H1 (cell line): ENCODE data around the gene NPC1L1. TPM values are rescaled to one million over a fixed set of nuclear protein-coding genes. Genes with fewer than 3 reads are reported as not detected.

ENCODE experiments used
- CTCF ChIA-PET: fragments of 300-600 bp; sonication (Branson Sonifier 250); formaldehyde crosslinking; loops from one replicate; lab custom pipeline; 2021; ENCODE audit not compliant: partially characterized antibody; lab: Charles Lee
- POLR2A ChIA-PET: fragments of 300-600 bp; sonication (Branson Sonifier 250); formaldehyde crosslinking; loops from one replicate; lab custom pipeline; 2021; ENCODE audit warnings: inconsistent platforms; ENCODE audit not compliant: partially characterized antibody; lab: Charles Lee
- DNase-seq, 2 experiments: peaks; one replicate each; pipeline versions ENCODE4 v3.0.0 to v3.0.0-alpha.2; 2010 to 2022; ENCODE audit warnings: low spot score in 2 of 2, low read depth in 1 of 2, mixed read lengths in 1 of 2
- FAIRE-seq: peaks from 2 replicates; lab custom pipeline; 2011; peaks lifted over from hg19 to GRCh38; lab: Jason Lieb, UNC
- H2AFZ ChIP-seq: 2 replicates; pipeline ENCODE4 v1.8.1; 2012; ENCODE audit warnings: low read length, inconsistent platforms
- H2AK5ac ChIP-seq: 2 replicates; pipeline ENCODE4 v1.6.1; 2013; ENCODE audit warnings: low read depth, low read length
- H2BK120ac ChIP-seq: replicated peaks from 2 replicates; pipeline ENCODE3; 2013; ENCODE audit warnings: low read depth, low read length, inconsistent platforms
- H2BK12ac ChIP-seq: 2 replicates; pipeline ENCODE4 v1.6.1; 2013; ENCODE audit warnings: low read depth, low read length
- H2BK15ac ChIP-seq: 2 replicates; pipeline ENCODE4 v1.6.1; 2013; ENCODE audit warnings: low read length
- H2BK20ac ChIP-seq: 2 replicates; pipeline ENCODE4 v1.6.1; 2013; ENCODE audit warnings: low read length
- H2BK5ac ChIP-seq: 2 replicates; pipeline ENCODE4 v1.6.1; 2013; ENCODE audit warnings: low read depth, low read length
- H3K14ac ChIP-seq: 2 replicates; pipeline ENCODE4 v1.6.1; 2013; ENCODE audit warnings: inconsistent platforms; ENCODE audit not compliant: insufficient read length
- H3K18ac ChIP-seq: 2 replicates; pipeline ENCODE4 v1.6.1; 2013; ENCODE audit warnings: low read length; ENCODE audit errors: extremely low read depth
- H3K23ac ChIP-seq: 2 replicates; pipeline ENCODE4 v1.6.1; 2013; ENCODE audit warnings: inconsistent platforms; ENCODE audit not compliant: insufficient read length
- H3K23me2 ChIP-seq: 2 replicates; pipeline ENCODE4 v1.6.1; 2013; ENCODE audit warnings: low read depth, low read length
- H3K27ac ChIP-seq: 2 replicates; pipeline ENCODE4 v1.6.1; 2011; ENCODE audit warnings: low read depth, low read length, inconsistent platforms
- H3K27me3 ChIP-seq, 4 experiments: replicated peaks in 1 of 4; 1 replicate in 1 of 4; 2 replicates in 3 of 4; pipeline versions ENCODE4 v1.6.1 to v1.8.1; 2011 to 2013; ENCODE audit warnings: low read length in 3 of 4, mild to moderate bottlenecking in 3 of 4, inconsistent platforms in 2 of 4, mixed read lengths in 2 of 4, moderate library complexity in 1 of 4; ENCODE audit not compliant: control insufficient read depth in 3 of 4, insufficient read depth in 3 of 4; ENCODE audit errors: extremely low read depth in 1 of 4
- H3K36me3 ChIP-seq, 4 experiments: 2 replicates each; pipeline versions ENCODE4 v1.6.1 to v1.8.1; 2011 to 2013; ENCODE audit warnings: mild to moderate bottlenecking in 4 of 4, low read length in 3 of 4, moderate library complexity in 2 of 4, control low read depth in 1 of 4, inconsistent platforms in 1 of 4; ENCODE audit not compliant: insufficient read depth in 4 of 4, control insufficient read depth in 2 of 4
- H3K4ac ChIP-seq: replicated peaks from 2 replicates; pipeline ENCODE3; 2013; ENCODE audit warnings: low read length, low read depth, mixed read lengths, inconsistent platforms; ENCODE audit not compliant: insufficient read length
- H3K4me1 ChIP-seq, 4 experiments: replicated peaks in 1 of 4; 1 replicate in 1 of 4; 2 replicates in 3 of 4; pipeline versions ENCODE4 v1.6.1 to v1.8.1; 2011 to 2013; ENCODE audit warnings: low read length in 3 of 4, inconsistent platforms in 2 of 4, mixed read lengths in 1 of 4; ENCODE audit not compliant: insufficient read depth in 4 of 4, control insufficient read depth in 3 of 4
- H3K4me2 ChIP-seq, 2 experiments: 2 replicates each; pipeline versions ENCODE4 v1.6.1 to v1.8.1; 2011 to 2013; ENCODE audit warnings: low read depth in 2 of 2, low read length in 2 of 2, control low read depth in 1 of 2, inconsistent platforms in 1 of 2, mild to moderate bottlenecking in 1 of 2; ENCODE audit not compliant: insufficient read depth in 1 of 2
- H3K4me3 ChIP-seq, 4 experiments: fragments of 200-600, 300-600 bp in 1 of 4; sonication (generic), shearing (Covaris generic), sonication (Bioruptor Twin) in 1 of 4; 2 replicates each; pipeline versions ENCODE4 v1.5.1 to v1.8.1; 2011 to 2016; ENCODE audit warnings: low read length in 4 of 4, low read depth in 3 of 4, control low read depth in 2 of 4, inconsistent platforms in 2 of 4, mild to moderate bottlenecking in 2 of 4, mixed read lengths in 1 of 4, moderate library complexity in 1 of 4; ENCODE audit not compliant: insufficient read depth in 2 of 4; ENCODE audit errors: extremely low read depth in 1 of 4
- H3K56ac ChIP-seq: replicated peaks from 2 replicates; pipeline ENCODE3; 2013; ENCODE audit warnings: low read depth, mild to moderate bottlenecking, mixed read lengths, low read length, inconsistent platforms; ENCODE audit not compliant: insufficient read length
- H3K79me1 ChIP-seq: 2 replicates; pipeline ENCODE4 v1.6.1; 2013; ENCODE audit warnings: low read depth, low read length, control low read depth
- H3K79me2 ChIP-seq, 2 experiments: 2 replicates each; pipeline versions ENCODE4 v1.6.1 to v1.8.1; 2012 to 2013; ENCODE audit warnings: low read length in 2 of 2, mild to moderate bottlenecking in 2 of 2, inconsistent platforms in 1 of 2; ENCODE audit not compliant: insufficient read depth in 2 of 2, control insufficient read depth in 1 of 2
- H3K9ac ChIP-seq, 4 experiments: replicated peaks in 1 of 4; 1 replicate in 1 of 4; 2 replicates in 3 of 4; pipeline versions ENCODE4 v1.6.1 to v1.8.1; 2011 to 2013; ENCODE audit warnings: low read depth in 3 of 4, low read length in 3 of 4, control low read depth in 2 of 4, mild to moderate bottlenecking in 2 of 4, moderate library complexity in 2 of 4, inconsistent platforms in 1 of 4; ENCODE audit errors: extremely low read depth in 1 of 4
- H3K9me3 ChIP-seq, 2 experiments: 2 replicates each; pipeline versions ENCODE4 v1.6.1 to v1.8.1; 2012 to 2013; ENCODE audit warnings: mild to moderate bottlenecking in 2 of 2, moderate library complexity in 2 of 2, control low read depth in 1 of 2, inconsistent platforms in 1 of 2, low read depth in 1 of 2, low read length in 1 of 2, mixed read lengths in 1 of 2; ENCODE audit not compliant: insufficient read depth in 2 of 2
- H4K20me1 ChIP-seq, 2 experiments: replicated peaks in 1 of 2; 2 replicates each; pipeline versions ENCODE3 to v1.8.1; 2011 to 2013; ENCODE audit warnings: inconsistent platforms in 2 of 2, low read length in 2 of 2, mild to moderate bottlenecking in 1 of 2; ENCODE audit not compliant: insufficient read depth in 2 of 2, control insufficient read depth in 1 of 2
- H4K5ac ChIP-seq: 2 replicates; pipeline ENCODE4 v1.6.1; 2013; ENCODE audit warnings: low read length, low read depth, mixed read lengths, inconsistent platforms; ENCODE audit not compliant: insufficient read length
- H4K8ac ChIP-seq: 2 replicates; pipeline ENCODE4 v1.8.0; 2013; ENCODE audit warnings: mild to moderate bottlenecking, moderate library complexity, low read length, inconsistent platforms; ENCODE audit not compliant: insufficient read depth; ENCODE audit errors: extremely low read depth
- H4K91ac ChIP-seq: replicated peaks from 2 replicates; pipeline ENCODE3; 2013; ENCODE audit warnings: low read length, mixed read lengths, inconsistent platforms; ENCODE audit not compliant: insufficient read length
- CTBP2 ChIP-seq: IDR thresholded peaks from 2 replicates; pipeline ENCODE4 v1.7.0; 2011; ENCODE audit warnings: borderline replicate concordance, mild to moderate bottlenecking, moderate library complexity, mixed read lengths, low read length; ENCODE audit not compliant: insufficient read depth, insufficient read length
- POLR2A ChIP-seq, 2 experiments: IDR thresholded peaks; 1 replicate in 1 of 2; 2 replicates in 1 of 2; pipeline ENCODE4 v1.6.1; 2011; ENCODE audit warnings: low read depth in 2 of 2, low read length in 2 of 2, mild to moderate bottlenecking in 2 of 2; ENCODE audit errors: control extremely low read depth in 1 of 2
- WGBS, 2 experiments: shearing (Covaris generic) in 1 of 2; methylation state at CpG; one replicate each; pipeline versions ENCODE4 v1.1.6 to v1.1.7; 2013 to 2015; ENCODE audit warnings: low lambda C conversion rate in 2 of 2, mixed read lengths in 2 of 2, inconsistent platforms in 1 of 2, low coverage in 1 of 2, missing lambda C conversion rate in 1 of 2; ENCODE audit not compliant: insufficient replicate concordance in 2 of 2, insufficient coverage in 1 of 2, insufficient read length in 1 of 2; ENCODE audit errors: extremely low coverage in 1 of 2, missing lambda C conversion rate in 1 of 2; 5-methylcytosine and 5-hydroxymethylcytosine counted together
- polyA plus RNA-seq, 7 experiments: library from polyadenylated mRNA; depleted of rRNA in 3 of 7; stranded (reverse) in 5 of 7; unstranded in 2 of 7; fragments of >200 nt in 5 of 7; fragments of 200-250 nt in 2 of 7; gene quantifications; 1 replicate in 5 of 7; 2 replicates in 1 of 7; 4 replicates in 1 of 7; pipeline versions ENCODE4 v1.2.1 to v1.2.3, GENCODE V29; 2011 to 2013; ENCODE audit warnings: missing spikeins in 2 of 7, mixed read lengths in 2 of 7
- total RNA-seq: library from RNA; stranded (reverse); fragmentation: NEBNext Ultra II Directional; extraction: Animal tissue kit (Norgen Biotek cat#: 25700); gene quantifications from 2 replicates; pipeline ENCODE4 v1.2.1, GENCODE V29; 2021

NPC1L1 gene
- total and polyA plus RNA-seq, 2 of the 8 experiments (the other 6 are each of a cell fraction or from before 2014, with no cell fraction given), result 0.06 to 0.21 TPM

GRCh38 chr7:44561962-44562621 lies 21.0 kb upstream of the NPC1L1 start:
- ChIA-PET POLR2A (interaction anchor here (1.0 to 8.3 kb wide), 8 partner anchors 9 to 213 kb away, joined by 3 to 89 read pairs (median 4); partner anchors contain the start of genes DDX56 and NUDCD3), CTCF (interaction anchor here (0.6 to 10.2 kb wide), 3 partner anchors 13 to 295 kb away, joined by 3 to 98 read pairs (median 4); partner anchors contain the start of gene NPC1L1)
- no peak overlapping the region for H3K23ac ChIP-seq
- H3K79me2 ChIP-seq, result no peaks in the 10 kb centered on the region; a peak in 1 of 4 replicates
- H3K27me3 ChIP-seq, result no peaks in the 10 kb centered on the region; a peak in 1 of 7 replicates
- no peak overlapping the region for H3K56ac ChIP-seq
- no peak overlapping the region for H3K9ac ChIP-seq
- peaks cover 6 to 19% (median 14%) of the 10 kb centered on the region in 4 experiments; a peak in 7 of 8 replicates for H3K36me3 ChIP-seq
- no peak overlapping the region for H3K14ac ChIP-seq
- no peak for DNase-seq
- H3K4me2 ChIP-seq, result no peak overlapping the region
- H2BK12ac ChIP-seq, result no peak overlapping the region
- H4K91ac ChIP-seq, result no peak overlapping the region
- H3K4me3 ChIP-seq, result no peak overlapping the region
- H3K23me2 ChIP-seq, result no peaks in the 10 kb centered on the region
- no peaks in the 10 kb centered on the region; a peak in 1 of 7 replicates for H3K4me1 ChIP-seq
- no peak overlapping the region for H3K4ac ChIP-seq
- no peak overlapping the region for H3K27ac ChIP-seq
- no peak overlapping the region for H2BK5ac ChIP-seq
- H2BK15ac ChIP-seq, result no peak overlapping the region
- H3K9me3 ChIP-seq, result no peaks in the 10 kb centered on the region
- H2AK5ac ChIP-seq, result no peak overlapping the region
- peaks cover 0 to 14% of the 10 kb centered on the region in 2 experiments for H4K20me1 ChIP-seq
- H2BK120ac ChIP-seq, result no peak overlapping the region
- no peak overlapping the region for H2AFZ ChIP-seq
- TF ChIP-seq POLR2A (IDR thresholded peaks at IDR 0.05; ENCODE audit: control extremely low read depth in 1 of 2, low read depth in 2 of 2, low read length in 2 of 2) (peak in 1 of 2 experiments; percentile 36; a peak in 1 of 3 replicates), CTBP2 (no peak)
- TF ChIP-seq, all 59 proteins: peak for 1
- no peaks in the 10 kb centered on the region for H3K79me1 ChIP-seq
- FAIRE-seq, result no peak
- no peak overlapping the region for H4K8ac ChIP-seq
- 94% methylated on average over 7 of the region's 7 CpGs; no CpG with 5 or more reads in 1 of the 2 experiments for WGBS, 2 experiments
- no peak overlapping the region for H4K5ac ChIP-seq
- no peak overlapping the region for H2BK20ac ChIP-seq
- no peak overlapping the region for H3K18ac ChIP-seq
